Activated B cell treated with CpG ODN at 0.5 μM for 24 hours (primary cell): ENCODE measurements around the gene CLCN6. TPM values are rescaled to one million over a fixed set of nuclear protein-coding genes. Genes with fewer than 3 reads are reported as not detected.

Experiments
- ATAC-seq: fragments of 200-7000 bp; cut with Tn5 transposase; one replicate; pipeline ENCODE4 v1.10.0; 2021; ENCODE audit warnings: low read depth, mild to moderate bottlenecking, moderate library complexity
- CTCF ChIA-PET: fragments of 350-600 bp; sonication (Branson Sonifier 250); formaldehyde crosslinking; loops from one replicate; lab custom pipeline; 2021; ENCODE audit warnings: antibody characterized with exemption; lab: Charles Lee
- POLR2A ChIA-PET: fragments of 350-600 bp; sonication (Branson Sonifier 250); formaldehyde crosslinking; loops from one replicate; lab custom pipeline; 2021; ENCODE audit warnings: antibody characterized with exemption; lab: Charles Lee
- DNase-seq: peaks from one replicate; pipeline ENCODE4 v3.0.0; 2022
- H3K27ac Mint-ChIP-seq: one replicate; pipeline ENCODE4 v1.8.0; 2020; ENCODE audit warnings: mixed read lengths
- H3K27me3 Mint-ChIP-seq: one replicate; pipeline ENCODE4 v1.8.0; 2021; ENCODE audit warnings: mixed read lengths
- H3K36me3 Mint-ChIP-seq: one replicate; pipeline ENCODE4 v1.8.0; 2021; ENCODE audit warnings: low read depth, mixed read lengths
- H3K4me1 Mint-ChIP-seq: one replicate; pipeline ENCODE4 v1.8.0; 2021; ENCODE audit warnings: mixed read lengths
- H3K4me3 Mint-ChIP-seq: one replicate; pipeline ENCODE4 v1.8.0; 2020; ENCODE audit warnings: mild to moderate bottlenecking, mixed read lengths
- H3K9me3 Mint-ChIP-seq: one replicate; pipeline ENCODE4 v1.8.0; 2020; ENCODE audit warnings: mixed read lengths
- intact Hi-C: fragments of 100-400 bp; cut with micrococcal nuclease; formaldehyde crosslinking; loops from one replicate; pipeline ENCODE4 v1.15.1; 2024
- total RNA-seq: library from RNA; stranded (reverse); gene quantifications from 2 replicates; pipeline ENCODE4 v1.2.3, GENCODE V29; 2022
- TF ChIP-seq, protein P1 (sequence below): fragments of 200-600 bp; IDR thresholded peaks from one replicate; pipeline ENCODE4 v1.8.0; 2022; ENCODE audit warnings: antibody characterized with exemption, mild to moderate bottlenecking

Gene CLCN6
- total RNA-seq, 1 donor from 2014 or later: 79.6 TPM

DNA sequence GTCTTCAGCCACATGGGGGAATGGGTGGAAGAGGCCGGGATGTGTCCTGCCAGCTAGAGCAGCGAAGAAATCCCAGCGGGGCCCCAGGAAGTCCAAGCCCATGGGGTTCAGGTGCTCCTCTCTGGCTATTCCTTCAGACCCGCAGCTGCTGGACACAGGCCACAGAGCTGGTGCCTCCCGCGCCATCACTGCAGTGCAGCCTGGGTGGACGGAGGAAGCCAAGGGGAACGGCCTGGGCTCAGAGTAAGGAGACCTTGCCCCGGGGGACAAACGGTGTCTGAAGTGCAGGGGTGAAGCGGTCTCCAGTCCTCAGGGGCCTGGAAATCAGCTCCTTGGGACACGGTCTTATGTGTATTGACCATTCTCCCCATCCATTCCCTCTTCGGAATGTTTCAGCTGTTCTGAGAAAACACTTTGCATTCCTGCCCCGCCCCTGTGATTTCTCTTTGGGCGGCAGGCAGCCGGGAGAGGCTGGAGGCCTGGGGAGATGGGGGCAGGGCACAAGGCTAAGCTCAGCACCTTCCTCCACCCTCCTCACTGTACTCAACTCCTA lies 18.7 kb upstream of the CLCN6 start:
- intact Hi-C loops: loop anchor here (10.0 kb wide), 1 partner anchor 47 kb away; no protein-coding TSS in a partner anchor
- ChIA-PET CTCF (interaction anchor here (0.8 to 1.5 kb wide), 3 partner anchors 9 to 244 kb away, joined by 3 to 5 read pairs (median 4); no protein-coding TSS in a partner anchor), POLR2A (interaction anchor here (1.1 to 4.3 kb wide), 2 partner anchors 16 to 121 kb away, joined by 6 to 17 read pairs; no protein-coding TSS in a partner anchor)
- Mint-ChIP-seq H3K4me1 (peaks cover 38% of the 10 kb centered on the region), H3K9me3 (no peaks in the 10 kb centered on the region), H3K27ac (peak overlapping the region; percentile 30), H3K27me3 (no peaks in the 10 kb centered on the region), H3K4me3 (no peak overlapping the region), H3K36me3 (peaks cover 27% of the 10 kb centered on the region)
- TF ChIP-seq, protein P1, sequence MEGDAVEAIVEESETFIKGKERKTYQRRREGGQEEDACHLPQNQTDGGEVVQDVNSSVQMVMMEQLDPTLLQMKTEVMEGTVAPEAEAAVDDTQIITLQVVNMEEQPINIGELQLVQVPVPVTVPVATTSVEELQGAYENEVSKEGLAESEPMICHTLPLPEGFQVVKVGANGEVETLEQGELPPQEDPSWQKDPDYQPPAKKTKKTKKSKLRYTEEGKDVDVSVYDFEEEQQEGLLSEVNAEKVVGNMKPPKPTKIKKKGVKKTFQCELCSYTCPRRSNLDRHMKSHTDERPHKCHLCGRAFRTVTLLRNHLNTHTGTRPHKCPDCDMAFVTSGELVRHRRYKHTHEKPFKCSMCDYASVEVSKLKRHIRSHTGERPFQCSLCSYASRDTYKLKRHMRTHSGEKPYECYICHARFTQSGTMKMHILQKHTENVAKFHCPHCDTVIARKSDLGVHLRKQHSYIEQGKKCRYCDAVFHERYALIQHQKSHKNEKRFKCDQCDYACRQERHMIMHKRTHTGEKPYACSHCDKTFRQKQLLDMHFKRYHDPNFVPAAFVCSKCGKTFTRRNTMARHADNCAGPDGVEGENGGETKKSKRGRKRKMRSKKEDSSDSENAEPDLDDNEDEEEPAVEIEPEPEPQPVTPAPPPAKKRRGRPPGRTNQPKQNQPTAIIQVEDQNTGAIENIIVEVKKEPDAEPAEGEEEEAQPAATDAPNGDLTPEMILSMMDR: no peak
- ATAC-seq (no peak), DNase-seq (no peak)

DNA sequence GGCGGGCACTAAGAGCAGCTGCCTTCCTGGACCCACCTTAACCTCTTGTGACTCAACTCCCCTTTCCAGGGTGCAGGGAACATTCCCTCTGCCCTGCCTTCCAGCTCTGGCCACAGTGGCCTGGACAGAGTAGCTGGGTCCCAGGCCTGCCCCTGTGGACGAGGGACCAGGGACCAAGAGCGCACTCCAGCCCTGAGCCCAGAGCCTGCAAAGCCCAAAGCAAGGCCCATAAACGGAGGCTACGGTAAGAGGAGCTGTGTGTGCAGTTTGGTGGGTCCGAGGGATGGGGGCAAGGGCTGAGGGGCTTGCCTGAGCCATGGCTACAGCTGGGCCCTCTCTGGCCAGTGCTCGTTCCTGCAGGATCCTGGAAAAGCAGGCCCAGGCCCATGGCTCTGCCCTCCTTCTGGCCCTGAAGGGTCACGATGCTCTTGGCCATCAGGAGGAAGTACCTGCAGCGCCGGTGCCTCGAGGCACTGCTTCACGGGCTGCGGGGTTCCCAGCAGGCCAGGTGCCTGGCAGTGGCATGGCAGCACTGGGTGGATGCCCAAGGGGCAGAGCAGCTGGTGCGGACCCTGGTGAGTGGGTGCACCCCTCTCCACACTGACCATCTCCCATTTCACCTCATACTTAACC lies 18.1 kb upstream of the CLCN6 start:
- peaks cover 32% of the 10 kb centered on the region for H3K36me3 Mint-ChIP-seq
- intact Hi-C loops: loop anchor here (10.0 kb wide), 1 partner anchor 47 kb away; no protein-coding TSS in a partner anchor
- H3K9me3 Mint-ChIP-seq: no peaks in the 10 kb centered on the region
- peaks cover 39% of the 10 kb centered on the region for H3K4me1 Mint-ChIP-seq
- no peak for DNase-seq
- H3K27me3 Mint-ChIP-seq: no peaks in the 10 kb centered on the region
- ATAC-seq: no peak
- TF ChIP-seq, protein P1: no peak
- ChIA-PET CTCF (interaction anchor here (0.8 to 1.5 kb wide), 3 partner anchors 8 to 243 kb away, joined by 3 to 5 read pairs (median 4); no protein-coding TSS in a partner anchor), POLR2A (interaction anchor here (1.4 to 4.3 kb wide), 2 partner anchors 19 to 121 kb away, joined by 4 to 17 read pairs; partner anchors contain the start of gene CLCN6)
- peak overlapping the region; percentile 30 for H3K27ac Mint-ChIP-seq
- H3K4me3 Mint-ChIP-seq: no peak overlapping the region

DNA sequence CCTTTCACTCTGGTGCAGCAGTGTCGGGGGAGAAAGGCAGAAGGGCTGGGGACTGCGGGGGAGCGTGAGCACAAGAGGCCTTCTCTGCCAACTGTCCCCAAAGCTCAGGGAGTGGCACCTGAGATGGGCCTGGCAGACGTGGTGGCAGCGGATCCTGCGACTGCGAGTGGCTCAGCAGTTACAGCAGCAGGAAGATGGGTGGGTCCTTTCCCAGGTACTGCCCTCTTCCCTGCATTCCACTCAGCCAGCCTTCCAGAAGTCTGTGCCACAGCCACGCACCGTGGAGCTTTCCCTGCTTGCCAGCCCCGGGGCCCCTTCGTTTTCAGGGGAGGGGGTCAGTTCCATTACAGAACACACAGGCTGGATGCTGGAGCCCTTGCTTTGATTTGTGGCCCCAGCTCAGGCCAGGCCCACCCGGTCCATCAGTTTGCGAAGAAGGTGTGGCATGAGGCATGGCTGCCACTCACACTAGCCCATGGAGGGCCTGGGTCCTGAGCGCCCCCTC lies 17.4 kb upstream of the CLCN6 start:
- no peaks in the 10 kb centered on the region for H3K27me3 Mint-ChIP-seq
- H3K36me3 Mint-ChIP-seq: peaks cover 34% of the 10 kb centered on the region
- ATAC-seq (no peak), DNase-seq (no peak)
- POLR2A ChIA-PET: interaction anchor here (0.5 to 4.3 kb wide), 5 partner anchors 18 to 413 kb away, joined by 3 to 18 read pairs (median 5); partner anchors contain the start of gene CLCN6
- H3K9me3 Mint-ChIP-seq: no peaks in the 10 kb centered on the region
- H3K27ac Mint-ChIP-seq: no peak overlapping the region
- TF ChIP-seq, protein P1: no peak
- CTCF ChIA-PET: interaction anchor here (0.8 to 1.5 kb wide), 3 partner anchors 8 to 242 kb away, joined by 3 to 5 read pairs (median 4); no protein-coding TSS in a partner anchor
- intact Hi-C loops: loop anchor here (10.0 kb wide), 1 partner anchor 46 kb away; no protein-coding TSS in a partner anchor
- H3K4me3 Mint-ChIP-seq: no peak overlapping the region
- H3K4me1 Mint-ChIP-seq: peaks cover 39% of the 10 kb centered on the region

DNA sequence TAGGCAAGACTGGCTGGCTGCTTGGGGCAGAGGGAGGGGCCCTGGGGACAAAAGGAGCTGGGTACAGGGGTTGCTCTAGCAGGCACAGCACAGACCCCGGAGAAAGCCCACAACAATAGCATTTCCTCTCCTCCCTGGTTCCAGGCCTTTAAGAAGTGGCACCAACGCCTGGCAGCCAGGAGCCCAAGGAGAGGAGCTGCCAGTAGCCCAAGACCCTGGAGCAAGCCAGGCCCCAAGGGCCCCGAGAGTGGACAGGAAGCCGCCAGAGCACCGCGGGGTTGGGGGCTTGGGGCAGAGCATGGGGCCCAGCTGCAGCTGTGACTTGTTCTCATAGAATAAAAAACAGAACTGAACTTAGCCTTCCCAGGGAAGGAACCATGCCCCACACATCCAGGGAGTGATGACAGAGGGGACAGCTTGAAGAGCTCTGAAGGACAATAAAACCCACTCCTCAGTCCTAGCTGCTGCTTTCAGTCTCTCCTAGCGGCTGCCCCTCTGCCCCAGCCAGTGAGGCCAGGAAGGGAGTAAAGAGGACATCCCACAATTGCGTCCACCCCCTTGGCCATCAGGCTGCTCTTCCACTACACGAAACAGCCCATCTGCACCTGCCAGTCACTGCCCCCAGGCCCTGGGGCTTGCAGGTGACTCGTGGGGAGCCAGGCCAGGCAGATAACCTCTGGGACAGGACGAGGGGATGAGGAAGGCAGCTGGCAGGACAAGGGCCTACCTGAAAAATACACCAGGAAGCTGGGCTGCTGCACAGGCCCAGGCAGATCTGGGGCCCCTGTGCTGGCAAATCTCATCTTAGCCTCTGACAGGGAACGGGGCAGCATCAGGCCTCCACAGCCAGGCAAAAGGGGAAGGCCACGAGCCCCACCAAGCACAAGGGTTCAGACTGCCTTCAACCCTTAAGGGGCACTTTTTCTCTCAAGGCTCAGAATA lies 16.6 kb upstream of the CLCN6 start:
- no peak for DNase-seq
- Mint-ChIP-seq H3K36me3 (peaks cover 41% of the 10 kb centered on the region), H3K9me3 (no peaks in the 10 kb centered on the region), H3K4me1 (peaks cover 36% of the 10 kb centered on the region), H3K4me3 (no peak overlapping the region), H3K27me3 (no peaks in the 10 kb centered on the region), H3K27ac (no peak overlapping the region)
- ATAC-seq: no peak
- TF ChIP-seq, protein P1: no peak
- CTCF ChIA-PET: no interaction called here
- POLR2A ChIA-PET: interaction anchor here (0.5 to 1.4 kb wide), 3 partner anchors 17 to 125 kb away, joined by 3 to 5 read pairs (median 4); partner anchors contain the start of gene CLCN6
- intact Hi-C loops: loop anchor here (10.0 kb wide), 1 partner anchor 45 kb away; no protein-coding TSS in a partner anchor
